ENCODE data around the gene ZNF778. TPM values are rescaled to one million over a fixed set of nuclear protein-coding genes. Genes with fewer than 3 reads are reported as not detected.

The ZNF778 gene
- total and polyA plus RNA-seq, 10 of the 15 experiments (the other 5 are each of a cell fraction or from before 2014, with no cell fraction given): 0.20 to 9.7 (median 4.1) TPM

- no TSS peak for BruUV-seq (replicated peaks)
- CTCF ChIA-PET: interaction anchor here (1.1 to 2.3 kb wide), 2 partner anchors 24 to 431 kb away, joined by 3 to 11 read pairs; no protein-coding TSS in a partner anchor
Measured at GRCh38 chr16:89168381-89169189, 48.9 kb upstream of the ZNF778 start.

More at GRCh38 chr16:89168381-89169189, 48.9 kb upstream of the ZNF778 start:
- WGBS (ENCODE audit: insufficient coverage, insufficient replicate concordance, low lambda C conversion rate, missing lambda C conversion rate): 25% methylated on average over 23 of the region's 23 CpGs
- Histone ChIP-seq H3K79me2 (ENCODE audit: control insufficient read depth, insufficient read depth, low read length) (no peaks in the 10 kb centered on the region), H3K9me3 (replicated peaks; ENCODE audit: control insufficient read depth, insufficient read depth, low read length) (no peaks in the 10 kb centered on the region), H4K20me1 (ENCODE audit: control insufficient read depth, insufficient read depth) (no peaks in the 10 kb centered on the region; the same call in 1 of the 2 replicates), H3K36me3 (ENCODE audit: control insufficient read depth in 2 of 2, insufficient read depth in 2 of 2, low read length in 1 of 2) (no peaks in the 10 kb centered on the region), H3K4me2 (ENCODE audit: control insufficient read depth, insufficient read depth) (no peak overlapping the region), H3K9ac (ENCODE audit: control insufficient read depth, insufficient read depth, low read length) (no peak overlapping the region), H3K27me3 (replicated peaks in 1 of 2; ENCODE audit: control insufficient read depth in 2 of 2, insufficient read depth in 2 of 2, low read length in 1 of 2) (peaks cover 0 to 8% of the 10 kb centered on the region in 2 experiments; a peak in 2 of 4 replicates), H2AFZ (ENCODE audit: control insufficient read depth, low read depth, low read length) (no peak overlapping the region), H3K4me3 (no peak overlapping the region), H3K27ac (ENCODE audit: control insufficient read depth, insufficient read depth) (no peak overlapping the region), H3K4me1 (ENCODE audit: control insufficient read depth, insufficient read depth, low read length) (peaks cover 7% of the 10 kb centered on the region)
- no peak for ATAC-seq
- SMC1A ChIA-PET (ENCODE audit: uncharacterized antibody, unreplicated experiment): no interaction called here
- no peak for FAIRE-seq
- in situ Hi-C loops (cut with MboI) (loop anchor here (5.0 kb wide), 3 partner anchors 231 to 421 kb away; no protein-coding TSS in a partner anchor), intact Hi-C loops (cut with micrococcal nuclease; ENCODE audit: unreplicated experiment) (no loop called here)
- DNase-seq (ENCODE audit: low read depth, low spot score): no peak
- RAD21 ChIA-PET (ENCODE audit: unreplicated experiment): interaction anchor here (1.7 to 1.9 kb wide), 2 partner anchors 197 to 431 kb away, joined by 8 to 9 read pairs; no protein-coding TSS in a partner anchor
- TF ChIP-seq PBX3 (IDR thresholded peaks at IDR 0.05; ENCODE audit: insufficient replicate concordance, low read depth, low read length) (no peak), ZBTB11 (CRISPR knock-in tag; IDR thresholded peaks at IDR 0.05) (no peak), RAD21 (IDR thresholded peaks at IDR 0.05; ENCODE audit: insufficient read depth, low read depth, low read length) (0 out of 2 replicates have a peak, but pooled peaks have one; percentile 14)
- POLR2A ChIA-PET: no interaction called here

Data from GM12878 (cell line).